ENCODE results near the gene SNAPC4. TPM values are rescaled to one million over a fixed set of nuclear protein-coding genes. Genes with fewer than 3 reads are reported as not detected.

Gene SNAPC4
- total and polyA plus RNA-seq, 2 donors (not counting 1 experiment from before 2014, with no cell fraction given), result 1.8 to 3.8 TPM

DNA sequence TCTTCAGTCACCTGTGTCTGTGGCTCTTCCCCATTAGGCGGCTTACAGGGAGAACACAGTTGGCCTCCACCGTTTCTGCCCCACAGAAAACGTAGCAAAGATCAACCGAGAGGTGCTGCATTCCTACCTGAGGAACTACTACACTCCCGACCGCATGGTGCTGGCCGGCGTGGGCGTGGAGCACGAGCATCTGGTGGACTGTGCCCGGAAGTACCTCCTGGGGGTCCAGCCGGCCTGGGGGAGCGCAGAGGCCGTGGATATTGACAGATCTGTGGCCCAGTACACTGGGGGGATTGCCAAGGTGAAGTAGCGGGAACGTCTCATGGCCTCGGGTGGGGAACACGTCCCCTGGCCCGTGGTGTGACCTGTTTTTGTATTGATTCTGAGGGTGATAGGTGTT, 16.9 kb upstream of the SNAPC4 start:
- DNase-seq (ENCODE audit: low read depth in 2 of 2), result no peak
- H2AFZ ChIP-seq (ENCODE audit: low read length), result no peak overlapping the region
- H3K9me3 ChIP-seq (ENCODE audit: control insufficient read depth, insufficient read depth, low read depth, low read length), result no peaks in the 10 kb centered on the region
- no peak overlapping the region for H3K4me3 ChIP-seq (replicated peaks in 1 of 4; ENCODE audit: control extremely low read depth in 1 of 4, insufficient read depth in 1 of 4, low read depth in 3 of 4, low read length in 4 of 4)
- no peak overlapping the region for H3K9ac ChIP-seq (ENCODE audit: insufficient read depth, low read length)
- no peaks in the 10 kb centered on the region for H3K27me3 ChIP-seq (ENCODE audit: control insufficient read depth, insufficient read depth, low read length)
- TF ChIP-seq CTCF (conservative IDR thresholded peaks at IDR 0.05 in 1 of 2, IDR thresholded peaks at IDR 0.05 in 1 of 2; ENCODE audit: low read depth in 1 of 2, low read length in 2 of 2) (no peak), EZH2 (IDR thresholded peaks at IDR 0.05; ENCODE audit: low read length, missing control alignments) (no peak)
- H3K4me1 ChIP-seq (ENCODE audit: control insufficient read depth, extremely low read depth, insufficient read depth, low read length), result peaks cover 2% of the 10 kb centered on the region
- peaks cover 16% of the 10 kb centered on the region for H3K79me2 ChIP-seq (ENCODE audit: control insufficient read depth, insufficient read depth, low read length)
- peaks cover 45% of the 10 kb centered on the region for H3K36me3 ChIP-seq (ENCODE audit: control insufficient read depth, insufficient read depth, low read length)
- H4K20me1 ChIP-seq (ENCODE audit: control insufficient read depth, extremely low read depth, insufficient read depth, low read length), result no peaks in the 10 kb centered on the region
- H3K4me2 ChIP-seq (ENCODE audit: extremely low read depth, insufficient read depth, low read length), result no peak overlapping the region
- H3K27ac ChIP-seq (ENCODE audit: insufficient read depth, low read length), result no peak overlapping the region

GRCh38 chr9:136416427-136416826, 16.5 kb upstream of the SNAPC4 start:
- DNase-seq (ENCODE audit: low read depth in 2 of 2), result peak in 1 of 2 donors; percentile 11
- H3K36me3 ChIP-seq (ENCODE audit: control insufficient read depth, insufficient read depth, low read length), result peaks cover 43% of the 10 kb centered on the region

DNA sequence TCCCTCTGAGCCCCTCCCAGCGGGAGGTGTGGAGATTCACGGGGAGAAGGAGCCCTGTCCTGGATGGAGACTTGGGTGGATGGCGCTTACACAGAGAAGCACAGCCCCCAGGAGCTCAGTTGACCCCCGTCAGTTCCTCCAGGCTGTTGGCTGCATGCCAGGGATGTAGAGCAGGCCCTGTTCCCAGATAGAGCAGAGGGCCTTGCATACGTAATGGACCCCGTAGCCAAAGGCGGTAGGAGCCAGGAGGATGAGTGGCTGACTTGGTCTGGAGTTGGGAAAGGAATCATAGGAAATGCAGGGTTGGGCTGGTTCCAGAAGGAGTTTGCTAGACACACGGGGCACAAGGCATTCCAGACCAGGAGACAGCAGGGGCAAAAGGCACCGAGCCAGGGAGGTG, 13.0 kb upstream of the SNAPC4 start:
- no peak overlapping the region for H3K4me2 ChIP-seq (ENCODE audit: extremely low read depth, insufficient read depth, low read length)
- H3K9ac ChIP-seq (ENCODE audit: insufficient read depth, low read length), result no peak overlapping the region
- H3K27ac ChIP-seq (ENCODE audit: insufficient read depth, low read length), result no peak overlapping the region
- H3K27me3 ChIP-seq (ENCODE audit: control insufficient read depth, insufficient read depth, low read length), result no peaks in the 10 kb centered on the region
- peak in 1 of 2 donors; percentile 31 for DNase-seq (ENCODE audit: low read depth in 2 of 2)
- no peaks in the 10 kb centered on the region for H4K20me1 ChIP-seq (ENCODE audit: control insufficient read depth, extremely low read depth, insufficient read depth, low read length)
- H3K4me1 ChIP-seq (ENCODE audit: control insufficient read depth, extremely low read depth, insufficient read depth, low read length), result peaks cover 11% of the 10 kb centered on the region
- H3K4me3 ChIP-seq (replicated peaks in 1 of 4; ENCODE audit: control extremely low read depth in 1 of 4, insufficient read depth in 1 of 4, low read depth in 3 of 4, low read length in 4 of 4), result no peak overlapping the region
- no peak overlapping the region for H2AFZ ChIP-seq (ENCODE audit: low read length)
- H3K79me2 ChIP-seq (ENCODE audit: control insufficient read depth, insufficient read depth, low read length), result peaks cover 43% of the 10 kb centered on the region
- TF ChIP-seq CTCF (conservative IDR thresholded peaks at IDR 0.05 in 1 of 2, IDR thresholded peaks at IDR 0.05 in 1 of 2; ENCODE audit: low read depth in 1 of 2, low read length in 2 of 2) (no peak), EZH2 (IDR thresholded peaks at IDR 0.05; ENCODE audit: low read length, missing control alignments) (no peak)
- no peaks in the 10 kb centered on the region for H3K9me3 ChIP-seq (ENCODE audit: control insufficient read depth, insufficient read depth, low read depth, low read length)
- peaks cover 29% of the 10 kb centered on the region for H3K36me3 ChIP-seq (ENCODE audit: control insufficient read depth, insufficient read depth, low read length)

More at GRCh38 chr9:136416427-136416826, 16.5 kb upstream of the SNAPC4 start:
- H3K79me2 ChIP-seq (ENCODE audit: control insufficient read depth, insufficient read depth, low read length), result peaks cover 21% of the 10 kb centered on the region
- no peak overlapping the region for H3K4me3 ChIP-seq (replicated peaks in 1 of 4; ENCODE audit: control extremely low read depth in 1 of 4, insufficient read depth in 1 of 4, low read depth in 3 of 4, low read length in 4 of 4)
- no peaks in the 10 kb centered on the region for H4K20me1 ChIP-seq (ENCODE audit: control insufficient read depth, extremely low read depth, insufficient read depth, low read length)
- TF ChIP-seq CTCF (conservative IDR thresholded peaks at IDR 0.05 in 1 of 2, IDR thresholded peaks at IDR 0.05 in 1 of 2; ENCODE audit: low read depth in 1 of 2, low read length in 2 of 2) (no peak), EZH2 (IDR thresholded peaks at IDR 0.05; ENCODE audit: low read length, missing control alignments) (no peak)
- H3K9ac ChIP-seq (ENCODE audit: insufficient read depth, low read length), result no peak overlapping the region
- no peak overlapping the region for H3K27ac ChIP-seq (ENCODE audit: insufficient read depth, low read length)
- no peaks in the 10 kb centered on the region for H3K27me3 ChIP-seq (ENCODE audit: control insufficient read depth, insufficient read depth, low read length)
- H2AFZ ChIP-seq (ENCODE audit: low read length), result no peak overlapping the region
- no peak overlapping the region for H3K4me2 ChIP-seq (ENCODE audit: extremely low read depth, insufficient read depth, low read length)
- no peaks in the 10 kb centered on the region for H3K9me3 ChIP-seq (ENCODE audit: control insufficient read depth, insufficient read depth, low read depth, low read length)
- H3K4me1 ChIP-seq (ENCODE audit: control insufficient read depth, extremely low read depth, insufficient read depth, low read length), result peaks cover 7% of the 10 kb centered on the region
